Muscle of leg (tissue), 11 donors: ENCODE measurements around the gene ZNF484. TPM values are rescaled to one million over a fixed set of nuclear protein-coding genes. Genes with fewer than 3 reads are reported as not detected.
"Not testable (repeated sequence)": the region's sequence is repeated elsewhere in the genome, so short reads cannot be mapped to it uniquely, and the experiment has no call there.

Experiments
- DNase-seq: peaks from one replicate; pipeline ENCODE4 v3.0.0; 2013
- H3K27ac ChIP-seq: one replicate; pipeline ENCODE4 v1.5.1; 2013; ENCODE audit warnings: mild to moderate bottlenecking, low read length, control low read depth
- H3K27me3 ChIP-seq: one replicate; pipeline ENCODE4 v1.6.1; 2013; ENCODE audit warnings: low read length; ENCODE audit not compliant: control insufficient read depth, insufficient read depth
- H3K36me3 ChIP-seq: one replicate; pipeline ENCODE4 v1.6.1; 2013; ENCODE audit warnings: low read length; ENCODE audit not compliant: control insufficient read depth, insufficient read depth
- H3K4me1 ChIP-seq: one replicate; pipeline ENCODE4 v1.6.1; 2013; ENCODE audit warnings: low read length; ENCODE audit not compliant: control insufficient read depth, insufficient read depth
- H3K4me3 ChIP-seq: one replicate; pipeline ENCODE4 v1.5.1; 2013; ENCODE audit warnings: low read length, control low read depth
- H3K9me3 ChIP-seq: replicated peaks from 2 replicates; pipeline ENCODE4 v1.6.1; 2013; ENCODE audit warnings: low read depth, low read length; ENCODE audit not compliant: control insufficient read depth
- WGBS: methylation state at CpG from one replicate; pipeline ENCODE4 v1.1.5; 2013; ENCODE audit warnings: missing lambda C conversion rate; ENCODE audit not compliant: insufficient coverage; 5-methylcytosine and 5-hydroxymethylcytosine counted together
- polyA plus RNA-seq, 8 donors: library from polyadenylated mRNA; unstranded; fragments of 120-200 nt; gene quantifications; one replicate each; pipeline versions ENCODE4 v1.2.1 to v1.2.3, GENCODE V29; 2013; ENCODE audit warnings: inconsistent platforms in 1 of 8, low replicate concordance in 1 of 8; ENCODE audit not compliant: insufficient read length in 8 of 8, insufficient read depth in 1 of 8
- total RNA-seq: library from RNA; stranded (reverse); fragments of 120-200 nt; gene quantifications from one replicate; pipeline ENCODE4 v1.2.4, GENCODE V29; 2013

ZNF484 gene
- total and polyA plus RNA-seq, 9 donors: 3.4 to 14.5 (median 4.5) TPM

DNA sequence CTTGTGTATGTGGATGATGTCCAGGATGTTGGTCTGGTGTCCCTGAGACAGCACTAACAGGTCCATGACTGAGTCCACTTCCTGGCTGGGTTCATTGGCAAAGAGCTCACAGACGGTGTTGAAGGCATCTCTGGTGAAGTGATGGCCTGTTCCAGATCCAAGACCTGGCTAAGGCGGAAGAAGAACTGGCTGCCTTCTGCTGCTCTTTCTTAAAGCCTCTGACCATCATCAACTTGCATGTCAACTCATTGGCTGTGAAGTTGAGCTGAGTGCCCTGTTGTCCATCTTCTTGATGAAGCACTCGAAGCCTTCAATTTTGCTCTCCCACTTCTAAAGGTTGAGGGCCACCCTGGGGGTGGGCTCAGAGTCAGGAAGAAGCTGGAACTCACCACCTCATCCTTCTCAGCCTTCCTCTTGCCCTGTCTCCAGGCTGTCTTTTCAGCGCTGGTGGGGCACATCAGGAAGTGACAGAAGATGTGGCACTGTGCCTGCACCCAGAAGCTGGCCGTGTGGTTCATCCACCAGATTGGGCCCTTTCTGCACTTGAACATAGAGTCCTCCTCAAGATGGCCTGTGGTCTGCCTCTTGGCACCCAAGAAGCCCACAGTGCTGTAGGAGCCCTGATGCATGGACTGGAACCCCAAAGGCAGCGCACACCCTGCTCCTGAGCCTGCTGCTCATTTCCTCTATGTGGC is 16.2 kb upstream of the ZNF484 start:
- H3K27me3 ChIP-seq, H3K27ac ChIP-seq, H3K36me3 ChIP-seq, H3K4me3 ChIP-seq, H3K9me3 ChIP-seq, H3K4me1 ChIP-seq, DNase-seq: not testable (repeated sequence)
- 89% methylated on average over 6 of the region's 6 CpGs for WGBS

DNA sequence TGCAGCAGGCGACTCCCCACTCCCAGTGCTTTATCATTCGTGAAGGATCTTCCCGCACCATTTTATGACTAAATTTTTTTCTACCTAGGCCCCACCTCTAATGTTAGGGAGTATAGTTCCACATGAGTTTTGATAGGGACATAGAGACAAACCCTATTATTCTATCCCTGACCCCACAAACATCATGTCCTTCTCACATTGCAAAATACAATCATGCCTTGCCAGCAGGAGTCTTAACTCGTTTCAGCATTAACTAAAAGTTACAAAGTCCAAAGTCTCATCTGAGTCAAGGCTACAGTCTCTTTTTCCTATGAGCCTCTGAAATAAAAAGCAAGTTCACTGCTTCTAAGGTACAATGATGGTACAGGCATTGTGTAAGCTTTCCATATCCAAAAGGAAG is 14.4 kb upstream of the ZNF484 start:
- not testable (repeated sequence) for H3K4me1 ChIP-seq, H3K27ac ChIP-seq, DNase-seq, H3K36me3 ChIP-seq, H3K9me3 ChIP-seq, H3K27me3 ChIP-seq, H3K4me3 ChIP-seq
- no CpG with 5 or more reads among the region's 4 CpGs for WGBS

- no peaks in the 10 kb centered on the region for H3K36me3 ChIP-seq
- 45% methylated on average over 2 of the region's 2 CpGs for WGBS
- no peak for DNase-seq
Observed at GRCh38 chr9:92890761-92891160, 12.9 kb upstream of the ZNF484 start.

GRCh38 chr9:92887880-92888338 is 10.1 kb upstream of the ZNF484 start:
- Histone ChIP-seq H3K4me1 (no peaks in the 10 kb centered on the region), H3K4me3 (no peak overlapping the region), H3K9me3 (no peaks in the 10 kb centered on the region), H3K27ac (no peak overlapping the region), H3K36me3 (no peaks in the 10 kb centered on the region), H3K27me3 (no peaks in the 10 kb centered on the region)
- 50% methylated on average over 3 of the region's 5 CpGs for whole genome bisulfite sequencing
- DNase-seq: no peak

More at GRCh38 chr9:92890761-92891160, 12.9 kb upstream of the ZNF484 start:
- Histone ChIP-seq H3K27me3 (no peaks in the 10 kb centered on the region), H3K4me3 (no peak overlapping the region), H3K4me1 (no peaks in the 10 kb centered on the region), H3K9me3 (no peaks in the 10 kb centered on the region), H3K27ac (no peak overlapping the region)

DNA sequence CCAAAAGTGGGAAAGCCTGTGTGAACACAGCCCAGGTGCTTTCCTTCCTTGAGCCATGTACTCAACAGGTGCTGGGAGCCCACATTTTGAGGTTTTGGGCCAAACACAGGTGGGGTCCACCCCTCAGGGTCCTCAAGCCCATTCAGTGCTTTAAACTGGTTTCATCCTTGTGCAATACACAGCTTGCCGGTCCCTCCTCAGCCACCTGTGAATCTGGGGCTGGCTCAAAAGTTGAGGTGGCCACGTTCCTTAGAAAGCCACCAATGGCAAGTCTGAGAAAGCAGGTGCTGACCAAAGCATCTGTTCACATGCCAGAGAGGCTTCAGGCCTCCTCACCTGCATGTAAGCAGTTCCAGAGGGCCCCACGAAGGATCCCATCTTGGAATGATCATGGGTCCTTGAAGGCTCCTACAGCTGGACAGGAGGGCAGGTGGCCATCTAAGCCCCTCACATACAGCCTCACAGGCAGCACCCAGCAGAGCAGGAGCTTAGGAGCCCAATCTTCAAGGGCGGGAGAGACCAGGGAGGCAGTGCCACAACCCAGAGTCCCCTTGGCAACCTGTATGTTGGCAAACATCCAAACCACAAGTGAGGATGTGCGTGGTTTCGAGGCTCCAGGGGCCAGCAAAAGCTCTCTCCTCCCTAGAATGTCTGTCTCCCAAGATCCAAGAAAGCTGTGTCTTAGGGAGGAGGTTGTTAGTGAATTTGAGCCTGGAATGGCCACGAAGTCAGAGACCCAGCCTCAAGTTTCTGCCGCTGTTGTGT is 9.2 kb upstream of the ZNF484 start:
- H3K4me3 ChIP-seq, H3K27me3 ChIP-seq, H3K4me1 ChIP-seq, H3K36me3 ChIP-seq, DNase-seq, H3K27ac ChIP-seq, H3K9me3 ChIP-seq: not testable (repeated sequence)
- WGBS: 74% methylated on average over 4 of the region's 8 CpGs

- not testable (repeated sequence) for DNase-seq, H3K27ac ChIP-seq, H3K27me3 ChIP-seq, H3K36me3 ChIP-seq, H3K9me3 ChIP-seq, H3K4me3 ChIP-seq, H3K4me1 ChIP-seq
- 69% methylated on average over 11 of the region's 15 CpGs for WGBS
Observed at GRCh38 chr9:92883666-92884405, 6.0 kb upstream of the ZNF484 start.

DNA sequence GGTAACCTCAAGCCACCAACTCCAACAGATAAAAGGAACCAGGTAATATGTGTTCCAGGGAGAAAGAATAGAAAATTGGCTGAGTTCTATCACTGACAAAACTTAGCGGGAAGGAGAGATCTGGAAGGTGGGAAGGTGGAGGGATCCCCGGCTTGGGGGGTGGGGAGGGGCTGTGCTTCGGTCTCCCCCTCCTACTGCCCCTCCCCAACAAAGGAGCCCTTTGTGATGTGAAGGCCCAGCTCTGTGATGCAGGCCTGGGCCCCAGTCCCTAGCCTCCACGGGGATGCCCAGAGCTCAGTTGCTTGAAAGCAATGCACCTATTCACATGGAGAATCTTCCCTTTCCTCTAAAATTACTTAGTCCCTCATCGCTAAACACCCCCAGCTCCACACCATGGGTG is 4.4 kb upstream of the ZNF484 start:
- H3K4me3 ChIP-seq: no peak overlapping the region
- no peaks in the 10 kb centered on the region for H3K9me3 ChIP-seq
- H3K27me3 ChIP-seq: no peaks in the 10 kb centered on the region
- H3K4me1 ChIP-seq: peaks cover 2% of the 10 kb centered on the region
- H3K27ac ChIP-seq: no peak overlapping the region
- DNase-seq: no peak
- no peaks in the 10 kb centered on the region for H3K36me3 ChIP-seq
- 61% methylated on average over 2 of the region's 5 CpGs for WGBS

DNA sequence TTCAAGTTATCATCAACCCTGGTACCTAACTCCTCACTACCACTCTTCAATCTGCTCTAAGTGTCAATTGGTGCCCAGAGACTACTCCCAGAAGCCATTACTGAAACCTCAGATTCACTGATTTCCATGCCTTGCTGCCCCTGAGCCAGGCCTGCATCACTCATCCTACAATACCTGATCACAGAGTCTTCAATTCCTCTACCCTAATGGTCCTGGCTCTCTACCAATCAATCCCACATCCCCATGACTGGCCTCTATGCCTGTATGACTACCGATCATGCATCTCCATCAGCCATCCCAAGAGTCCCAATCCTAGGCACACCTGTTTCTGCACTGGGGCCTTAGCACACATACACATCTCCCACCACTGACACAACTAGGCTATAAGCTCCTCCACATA is 2.5 kb downstream of the ZNF484 start:
- no peak for DNase-seq
- 88% methylated on average over 1 of the region's 1 CpG for WGBS
- Histone ChIP-seq H3K27ac (no peak overlapping the region), H3K4me1 (peaks cover 2% of the 10 kb centered on the region), H3K4me3 (no peak overlapping the region), H3K36me3 (no peaks in the 10 kb centered on the region), H3K27me3 (no peaks in the 10 kb centered on the region), H3K9me3 (no peaks in the 10 kb centered on the region)

DNA sequence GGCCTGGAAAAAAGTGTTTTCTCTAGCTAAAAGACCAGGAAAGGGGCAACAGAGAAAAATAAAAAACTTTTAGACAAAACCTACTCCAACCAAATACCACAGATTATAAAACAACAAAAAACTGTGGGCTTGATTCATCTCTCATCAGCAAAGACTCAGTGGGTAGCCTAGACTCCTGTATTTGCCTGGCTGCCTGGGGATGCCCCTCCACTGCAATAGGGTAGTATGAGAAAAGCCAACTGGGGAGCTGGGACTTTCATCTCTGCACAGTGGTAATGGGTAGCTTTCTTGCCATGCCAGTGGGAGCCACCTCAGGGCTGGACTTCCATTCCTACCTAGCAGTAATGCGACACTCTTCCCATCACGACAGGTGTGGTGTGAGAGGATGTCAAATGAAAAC is 7.5 kb downstream of the ZNF484 start:
- no peaks in the 10 kb centered on the region for H3K9me3 ChIP-seq
- H3K4me3 ChIP-seq: no peak overlapping the region
- no CpG with 5 or more reads among the region's 2 CpGs for WGBS
- H3K27ac ChIP-seq: no peak overlapping the region
- H3K27me3 ChIP-seq: no peaks in the 10 kb centered on the region
- no peaks in the 10 kb centered on the region for H3K4me1 ChIP-seq
- H3K36me3 ChIP-seq: peaks cover 9% of the 10 kb centered on the region
- no peak for DNase-seq

DNA sequence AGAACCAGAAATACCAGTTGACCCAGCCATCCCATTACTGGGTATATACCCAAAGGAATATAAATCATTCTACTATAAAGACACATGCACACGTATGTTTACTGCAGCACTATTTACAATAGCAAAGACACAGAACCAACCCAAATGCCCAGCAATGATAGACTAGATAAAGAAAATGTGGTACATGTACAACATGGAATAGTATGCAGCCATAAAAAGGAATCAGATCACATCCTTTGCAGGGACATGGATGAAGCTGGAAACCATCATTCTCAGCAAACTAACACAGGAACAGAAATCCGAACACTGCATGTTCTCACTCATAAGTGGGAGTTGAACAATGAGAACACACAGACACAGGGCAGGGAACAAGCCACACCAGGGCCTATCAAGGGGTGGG is 11.2 kb downstream of the ZNF484 start:
- DNase-seq, H3K4me1 ChIP-seq, H3K27ac ChIP-seq, H3K9me3 ChIP-seq, H3K36me3 ChIP-seq, H3K4me3 ChIP-seq, H3K27me3 ChIP-seq: not testable (repeated sequence)
- WGBS: no CpG with 5 or more reads among the region's 2 CpGs
